HEK293 (cell line): ENCODE data around the gene NCBP1.

Source experiments
- GLI2 ChIP-seq: fragments of 450-650 bp; formaldehyde crosslinking; IDR thresholded peaks from 2 replicates; pipeline ENCODE4; 2017; ENCODE audit warnings: missing biosample characterization, missing genetic modification characterization, low read depth, borderline replicate concordance
- MYNN ChIP-seq: fragments of 450-650 bp; formaldehyde crosslinking; IDR thresholded peaks from 2 replicates; pipeline ENCODE4 v1.5.1; 2016; ENCODE audit warnings: missing biosample characterization, missing genetic modification characterization, borderline replicate concordance
- TRIM28 ChIP-seq: IDR thresholded peaks from 2 replicates; pipeline ENCODE4 v1.6.1; 2011; ENCODE audit warnings: low read length, control low read depth, borderline replicate concordance
- ZNF133 ChIP-seq: fragments of 450-650 bp; formaldehyde crosslinking; IDR thresholded peaks from 2 replicates; pipeline ENCODE4 v1.5.1; 2016; ENCODE audit warnings: missing biosample characterization, missing genetic modification characterization
- ZNF146 ChIP-seq: fragments of 450-650 bp; formaldehyde crosslinking; IDR thresholded peaks from 2 replicates; pipeline ENCODE4 v1.5.1; 2016; ENCODE audit warnings: missing biosample characterization, missing genetic modification characterization
- ZNF521 ChIP-seq: fragments of 450-650 bp; formaldehyde crosslinking; IDR thresholded peaks from 2 replicates; pipeline ENCODE4 v1.5.1; 2017; ENCODE audit warnings: missing biosample characterization, mild to moderate bottlenecking, missing genetic modification characterization
- ZNF654 ChIP-seq: fragments of 450-650 bp; formaldehyde crosslinking; IDR thresholded peaks from 2 replicates; pipeline ENCODE4 v1.5.1; 2016; ENCODE audit warnings: low read depth, missing biosample characterization, missing genetic modification characterization
- TF ChIP-seq, protein P1 (sequence below): fragments of 450-650 bp; formaldehyde crosslinking; IDR thresholded peaks from 2 replicates; pipeline ENCODE4 v1.5.1; 2016; ENCODE audit warnings: missing biosample characterization, missing genetic modification characterization
- TF ChIP-seq, protein P2 (sequence below): fragments of 450-650 bp; IDR thresholded peaks from 2 replicates; pipeline ENCODE4 v1.5.1; 2018; ENCODE audit warnings: missing biosample characterization, missing genetic modification characterization

DNA sequence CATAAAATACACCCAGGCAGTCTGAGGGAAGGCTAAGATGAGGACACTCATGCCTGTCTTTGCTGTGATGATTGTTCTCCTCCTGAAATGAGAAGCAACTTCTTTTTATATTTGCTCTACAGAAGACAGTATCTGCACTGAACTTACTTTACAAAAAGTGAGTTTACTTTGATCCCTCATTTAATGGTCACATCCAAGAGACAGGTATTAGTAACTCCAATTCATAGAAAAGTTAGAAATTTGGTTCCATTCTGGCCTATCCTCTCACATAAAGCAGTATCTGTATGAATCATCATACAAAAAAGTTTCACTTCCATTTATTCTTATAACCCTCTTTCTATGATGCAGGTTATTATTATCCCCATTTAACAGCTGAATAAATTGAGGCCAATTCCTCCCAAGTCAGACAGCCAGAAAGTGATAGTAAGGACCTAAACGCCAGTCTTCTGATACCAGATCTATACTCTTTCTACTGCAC lies 15.6 kb upstream of the NCBP1 start:
- TF ChIP-seq, protein P1, sequence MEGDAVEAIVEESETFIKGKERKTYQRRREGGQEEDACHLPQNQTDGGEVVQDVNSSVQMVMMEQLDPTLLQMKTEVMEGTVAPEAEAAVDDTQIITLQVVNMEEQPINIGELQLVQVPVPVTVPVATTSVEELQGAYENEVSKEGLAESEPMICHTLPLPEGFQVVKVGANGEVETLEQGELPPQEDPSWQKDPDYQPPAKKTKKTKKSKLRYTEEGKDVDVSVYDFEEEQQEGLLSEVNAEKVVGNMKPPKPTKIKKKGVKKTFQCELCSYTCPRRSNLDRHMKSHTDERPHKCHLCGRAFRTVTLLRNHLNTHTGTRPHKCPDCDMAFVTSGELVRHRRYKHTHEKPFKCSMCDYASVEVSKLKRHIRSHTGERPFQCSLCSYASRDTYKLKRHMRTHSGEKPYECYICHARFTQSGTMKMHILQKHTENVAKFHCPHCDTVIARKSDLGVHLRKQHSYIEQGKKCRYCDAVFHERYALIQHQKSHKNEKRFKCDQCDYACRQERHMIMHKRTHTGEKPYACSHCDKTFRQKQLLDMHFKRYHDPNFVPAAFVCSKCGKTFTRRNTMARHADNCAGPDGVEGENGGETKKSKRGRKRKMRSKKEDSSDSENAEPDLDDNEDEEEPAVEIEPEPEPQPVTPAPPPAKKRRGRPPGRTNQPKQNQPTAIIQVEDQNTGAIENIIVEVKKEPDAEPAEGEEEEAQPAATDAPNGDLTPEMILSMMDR (tag by site-specific recombination) = no peak
- TF ChIP-seq, protein P2, sequence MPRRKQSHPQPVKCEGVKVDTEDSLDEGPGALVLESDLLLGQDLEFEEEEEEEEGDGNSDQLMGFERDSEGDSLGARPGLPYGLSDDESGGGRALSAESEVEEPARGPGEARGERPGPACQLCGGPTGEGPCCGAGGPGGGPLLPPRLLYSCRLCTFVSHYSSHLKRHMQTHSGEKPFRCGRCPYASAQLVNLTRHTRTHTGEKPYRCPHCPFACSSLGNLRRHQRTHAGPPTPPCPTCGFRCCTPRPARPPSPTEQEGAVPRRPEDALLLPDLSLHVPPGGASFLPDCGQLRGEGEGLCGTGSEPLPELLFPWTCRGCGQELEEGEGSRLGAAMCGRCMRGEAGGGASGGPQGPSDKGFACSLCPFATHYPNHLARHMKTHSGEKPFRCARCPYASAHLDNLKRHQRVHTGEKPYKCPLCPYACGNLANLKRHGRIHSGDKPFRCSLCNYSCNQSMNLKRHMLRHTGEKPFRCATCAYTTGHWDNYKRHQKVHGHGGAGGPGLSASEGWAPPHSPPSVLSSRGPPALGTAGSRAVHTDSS (tag by site-specific recombination) = no peak
- TF ChIP-seq ZNF521 (tag by site-specific recombination) (no peak), MYNN (tag by site-specific recombination) (no peak), ZNF654 (tag by site-specific recombination) (no peak), GLI2 (tag by site-specific recombination) (no peak), ZNF133 (no peak), TRIM28 (no peak), ZNF146 (tag by site-specific recombination) (no peak)
